Heart left ventricle (tissue), 13 donors: ENCODE results near the gene CCDC54.

Source experiments
- POLR2A ChIP-seq, 2 donors: fragments of 450-650 bp; IDR thresholded peaks; one replicate each; pipeline ENCODE4 v1.6.1; 2017; ENCODE audit warnings: antibody characterized with exemption in 2 of 2, mild to moderate bottlenecking in 2 of 2, moderate library complexity in 2 of 2
- TF ChIP-seq, protein P1 (sequence below), 12 donors: fragments of 200-600 bp; sonication (generic) in 4 of 12; IDR thresholded peaks; one replicate each; pipeline versions ENCODE4 v1.5.0 to v1.8.0; 2018 to 2022; ENCODE audit warnings: antibody characterized with exemption in 12 of 12, mild to moderate bottlenecking in 5 of 12
- donor health status: ischemic (EF 13 %, LVEDD 7.1; RV severe dilation, severe dysfunction).
- donor health status: DM: no; HTN: yes; CAD: no.
- donor health status: DM: no; HTN: no; CAD: no.
- donor health status: ischemic (EF 25% LVEDD 6.9; RV normal size, moderate dysfunction).
- donor health status: ischemic (EF 25% LVEDD 5.7; RV mildly dilated, moderate dysfunction).
- donor health status: ischemic (EF 35%, LVEDD 5.7; RV mildly dilated, moderate dysfunction).
- donor health status: nonischemic (EF 11% LVEDD 7.7; RV severe dilation, severe dysfunction).
- donor health status: DM: yes; HTN: yes; CAD: no.
- donor health status: PGD.
- donor health status: ischemic (EF 29% LVEDD 5.4; RV normal size, mild dysfunction).
- donor health status: nonischemic (EF 23%, LVEDD 6.1; RV moderate dilation, normal function).

DNA sequence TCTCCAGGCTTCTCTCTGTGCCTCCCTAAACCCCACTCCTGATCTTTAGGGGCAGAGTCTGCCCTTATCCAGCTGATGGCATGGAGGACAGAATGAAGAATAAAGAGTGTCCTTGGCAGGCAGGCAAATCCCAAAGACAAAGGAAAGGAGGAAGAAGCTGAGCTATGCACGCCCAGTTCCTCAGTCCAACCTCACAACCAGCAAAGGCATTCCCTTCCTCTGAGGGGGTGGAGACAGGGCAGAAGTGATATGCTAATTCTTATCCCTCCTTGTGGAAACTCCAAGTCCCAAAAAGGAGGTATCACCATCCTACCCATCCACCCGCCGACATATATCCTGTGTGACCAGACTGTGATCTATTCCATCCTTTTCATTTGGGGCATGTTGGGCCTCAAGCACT, 10.5 kb upstream of the CCDC54 start:
- TF ChIP-seq, protein P1, sequence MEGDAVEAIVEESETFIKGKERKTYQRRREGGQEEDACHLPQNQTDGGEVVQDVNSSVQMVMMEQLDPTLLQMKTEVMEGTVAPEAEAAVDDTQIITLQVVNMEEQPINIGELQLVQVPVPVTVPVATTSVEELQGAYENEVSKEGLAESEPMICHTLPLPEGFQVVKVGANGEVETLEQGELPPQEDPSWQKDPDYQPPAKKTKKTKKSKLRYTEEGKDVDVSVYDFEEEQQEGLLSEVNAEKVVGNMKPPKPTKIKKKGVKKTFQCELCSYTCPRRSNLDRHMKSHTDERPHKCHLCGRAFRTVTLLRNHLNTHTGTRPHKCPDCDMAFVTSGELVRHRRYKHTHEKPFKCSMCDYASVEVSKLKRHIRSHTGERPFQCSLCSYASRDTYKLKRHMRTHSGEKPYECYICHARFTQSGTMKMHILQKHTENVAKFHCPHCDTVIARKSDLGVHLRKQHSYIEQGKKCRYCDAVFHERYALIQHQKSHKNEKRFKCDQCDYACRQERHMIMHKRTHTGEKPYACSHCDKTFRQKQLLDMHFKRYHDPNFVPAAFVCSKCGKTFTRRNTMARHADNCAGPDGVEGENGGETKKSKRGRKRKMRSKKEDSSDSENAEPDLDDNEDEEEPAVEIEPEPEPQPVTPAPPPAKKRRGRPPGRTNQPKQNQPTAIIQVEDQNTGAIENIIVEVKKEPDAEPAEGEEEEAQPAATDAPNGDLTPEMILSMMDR (IDR thresholded peaks at IDR 0.05) = no peak
- no peak for TF ChIP-seq POLR2A (IDR thresholded peaks at IDR 0.05)
